ENCODE results near the gene ARMC9.

ARMC9 gene

DNA sequence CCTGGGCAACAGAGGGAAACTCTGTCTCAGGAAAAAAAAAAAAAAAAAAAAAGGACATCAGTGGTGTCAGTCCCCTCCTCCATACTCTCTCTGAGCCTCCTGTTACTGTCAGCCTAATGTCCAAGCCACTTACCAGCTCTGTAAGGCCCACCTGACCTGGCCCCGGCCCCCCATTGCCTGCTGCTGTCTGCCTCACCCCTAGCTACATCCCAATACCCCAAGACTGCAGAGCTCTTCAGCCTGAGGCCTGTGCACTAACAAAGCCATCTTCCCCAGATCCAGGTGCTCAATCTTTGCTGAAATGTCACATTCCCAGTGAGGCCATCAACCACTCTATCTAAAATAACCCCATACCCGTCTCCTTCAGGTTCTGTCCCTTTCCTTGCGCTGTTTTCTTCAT lies 5.7 kb downstream of the ARMC9 start:
- DNase-seq: no peak

DNA sequence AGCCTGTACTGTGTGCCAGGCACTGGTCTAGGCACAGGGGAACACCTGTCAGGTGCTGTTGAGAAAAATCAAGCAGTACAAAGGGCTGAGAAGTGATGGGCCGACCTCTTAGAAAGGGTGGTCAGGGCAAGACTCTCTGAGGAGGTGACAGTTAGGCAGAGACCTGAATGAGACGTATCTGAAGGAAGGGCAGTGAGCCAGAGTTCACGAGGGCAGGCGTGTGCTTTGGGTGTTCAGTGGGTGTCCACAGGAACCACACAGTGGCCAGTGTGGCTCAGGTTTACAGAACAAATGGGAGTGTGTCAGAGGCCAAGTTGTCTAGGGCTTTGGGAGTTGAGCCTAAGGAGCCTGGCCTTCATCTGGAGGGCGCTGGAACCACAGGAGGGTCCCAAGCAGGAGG lies 6.2 kb downstream of the ARMC9 start:
- DNase-seq: no peak

DNA sequence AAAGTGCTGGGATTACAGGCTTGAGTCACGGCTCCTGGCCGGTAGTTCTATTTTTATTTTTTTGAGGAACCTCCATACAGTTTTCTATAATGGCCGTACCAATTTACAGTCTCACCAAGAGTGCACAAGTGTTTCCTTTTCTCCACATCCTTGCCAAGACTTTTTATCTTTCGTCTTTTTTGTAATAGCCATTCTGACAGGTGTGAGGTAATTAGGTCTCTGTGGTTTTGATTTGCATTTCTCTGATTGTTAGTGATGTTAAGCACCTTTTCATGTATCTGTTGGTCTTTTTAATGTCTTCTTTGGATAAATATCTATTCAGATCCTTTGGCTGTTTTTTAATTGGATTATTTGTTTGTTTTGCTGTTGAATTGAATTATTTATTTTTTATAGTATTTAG lies 9.3 kb downstream of the ARMC9 start:
- DNase-seq: no peak

DNA sequence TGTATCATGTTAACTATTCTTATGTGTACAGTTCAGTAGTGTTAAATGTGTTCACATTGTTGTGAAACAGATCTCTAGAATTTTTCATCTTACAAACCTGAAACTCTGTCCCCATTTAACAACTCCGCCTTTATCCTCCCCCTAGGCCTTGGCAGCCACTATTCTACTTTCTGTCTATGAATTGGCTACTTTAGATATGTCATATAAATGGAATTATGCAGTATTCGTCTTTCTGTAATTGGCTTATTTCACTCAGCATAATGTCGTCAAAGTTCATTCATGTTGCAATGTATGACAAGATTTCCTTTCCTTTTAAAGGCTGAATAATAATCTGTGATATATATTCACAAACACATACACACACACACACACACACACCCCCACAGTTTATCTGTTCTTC lies 12.4 kb downstream of the ARMC9 start:
- DNase-seq: no peak

DNA sequence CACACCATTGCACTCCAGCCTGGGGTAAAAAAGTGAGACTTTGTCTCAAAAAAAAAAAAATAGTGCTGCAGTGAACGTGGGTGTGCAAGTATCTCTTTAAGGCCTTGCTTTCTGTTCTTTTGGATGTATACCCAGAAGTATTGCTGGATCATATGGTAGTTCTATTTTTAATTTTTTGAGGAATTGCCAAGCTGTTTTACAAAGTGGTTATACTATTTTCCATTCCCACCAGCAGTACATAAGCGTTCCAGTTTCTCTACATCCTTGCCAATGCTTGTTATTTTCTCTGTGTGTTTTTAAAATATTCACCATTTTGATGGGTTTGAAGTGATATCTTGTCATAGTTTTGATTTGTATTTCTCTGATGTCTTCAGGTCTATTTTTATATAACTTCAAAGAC lies 13.1 kb downstream of the ARMC9 start:
- no peak for DNase-seq

DNA sequence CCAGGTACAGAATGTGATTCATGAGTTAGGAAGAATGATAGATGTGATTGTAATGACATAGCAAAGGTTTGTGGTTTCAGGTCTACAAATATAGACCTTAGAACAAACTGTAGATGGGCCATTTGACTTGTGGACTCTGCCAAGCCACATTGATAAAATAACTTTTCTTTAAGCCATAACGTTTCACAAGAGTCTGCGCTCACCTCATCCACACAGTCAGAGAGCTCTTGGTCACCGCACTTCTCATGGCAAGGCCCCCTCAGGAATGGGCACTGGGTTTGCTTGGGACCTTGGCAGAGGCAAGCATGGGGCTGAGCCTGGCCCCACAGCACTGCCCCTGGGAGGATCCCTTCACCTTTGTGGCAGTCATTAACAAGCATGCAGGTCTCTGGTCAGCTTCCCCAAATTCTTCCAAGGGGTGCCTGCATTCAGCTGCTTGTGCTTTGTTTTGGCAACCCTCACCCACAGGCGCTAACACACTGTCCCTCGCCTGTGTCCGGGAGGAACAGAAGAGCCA lies 14.0 kb downstream of the ARMC9 start:
- DNase-seq: no peak

DNA sequence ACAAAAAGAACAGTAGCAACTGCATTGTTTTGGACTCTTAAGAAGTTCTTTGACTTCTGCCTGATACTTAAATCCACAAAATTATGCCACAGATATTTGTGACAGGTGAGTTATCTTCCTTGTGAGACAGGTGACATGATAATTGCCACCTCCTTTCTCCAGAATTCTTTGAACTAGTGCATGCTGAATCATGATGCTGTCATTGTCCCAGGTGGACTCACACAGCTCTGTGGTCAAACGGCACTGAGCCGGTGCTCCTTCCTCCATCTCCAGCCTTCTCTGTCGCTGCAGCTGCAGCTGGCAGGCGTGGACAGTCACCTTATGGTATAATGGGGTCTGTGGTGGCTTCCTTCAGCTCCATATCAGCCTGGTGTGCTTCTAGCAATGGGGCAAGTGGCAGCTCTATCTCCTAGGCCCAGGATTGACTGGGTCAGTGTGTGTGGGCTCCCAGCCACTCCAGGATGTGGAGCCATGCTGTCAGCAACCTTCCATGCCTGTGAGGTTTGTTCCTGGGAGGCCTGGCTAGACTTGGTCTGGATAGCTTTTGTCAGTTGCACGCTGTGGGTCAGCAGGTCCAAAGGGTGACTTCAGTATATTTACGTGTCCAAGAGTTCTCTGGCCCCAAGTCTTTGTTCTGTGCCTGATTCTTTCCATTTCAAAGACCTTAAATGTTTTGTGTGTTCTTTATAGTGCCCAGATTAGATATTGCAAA lies 15.7 kb downstream of the ARMC9 start:
- no peak for DNase-seq

DNA sequence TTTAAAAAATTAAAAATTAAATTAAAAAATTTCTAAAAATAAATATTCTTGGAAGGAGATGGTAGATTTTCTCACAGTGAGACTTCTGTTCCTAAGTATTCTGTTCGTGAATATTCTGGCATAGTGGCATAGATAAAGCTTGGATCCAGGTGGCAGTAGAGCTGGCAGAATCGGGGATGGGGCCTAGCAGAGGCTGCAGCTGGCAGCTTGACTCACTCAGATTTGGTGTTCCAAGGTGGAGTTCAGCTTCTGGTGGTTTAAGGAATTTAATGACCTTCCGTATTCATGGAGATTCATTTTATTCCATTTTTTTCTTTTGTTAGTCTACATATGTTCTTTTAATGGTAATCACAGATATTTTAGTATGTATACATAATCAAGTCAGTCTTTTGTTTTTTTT lies 19.9 kb downstream of the ARMC9 start:
- no peak for DNase-seq

DNA sequence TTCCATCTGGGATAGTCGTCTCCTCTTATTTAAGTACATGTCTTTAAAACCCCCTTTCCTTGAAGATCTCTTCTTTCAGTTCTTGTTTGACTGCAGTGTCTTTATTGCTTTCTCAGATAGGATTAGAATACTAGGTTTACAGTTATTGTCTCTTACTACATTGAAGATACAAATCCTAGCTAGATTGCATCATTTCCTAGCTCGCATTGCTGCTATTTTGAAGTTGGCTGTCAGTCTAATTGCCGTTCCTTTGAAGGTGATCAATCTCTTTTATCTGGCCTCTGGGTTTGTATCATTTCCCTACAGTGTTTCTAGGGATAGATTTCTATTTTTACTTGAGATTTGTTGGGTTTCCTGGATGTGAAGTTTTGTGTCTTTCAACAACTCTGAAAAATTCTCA lies 20.9 kb downstream of the ARMC9 start:
- no peak for DNase-seq

DNA sequence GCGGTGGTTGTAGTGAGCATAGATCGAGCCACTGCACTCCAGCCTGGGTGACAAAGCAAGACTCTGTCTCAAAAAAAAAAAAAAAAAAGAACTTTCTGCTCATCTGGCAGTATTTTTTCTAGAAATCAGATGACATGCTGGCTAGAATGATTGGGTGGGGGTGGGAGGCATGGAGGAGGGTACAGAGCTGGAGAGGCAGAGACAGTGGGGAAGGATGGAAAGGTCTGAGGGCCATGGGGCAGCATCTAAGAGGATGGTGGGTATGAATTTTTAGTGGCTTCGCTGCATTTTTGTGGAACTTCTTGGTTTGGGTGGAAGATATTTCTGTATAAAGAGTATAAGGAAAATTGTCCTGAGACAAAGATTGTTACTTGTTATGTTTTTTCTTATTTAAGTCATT lies 23.3 kb downstream of the ARMC9 start:
- no peak for DNase-seq

DNA sequence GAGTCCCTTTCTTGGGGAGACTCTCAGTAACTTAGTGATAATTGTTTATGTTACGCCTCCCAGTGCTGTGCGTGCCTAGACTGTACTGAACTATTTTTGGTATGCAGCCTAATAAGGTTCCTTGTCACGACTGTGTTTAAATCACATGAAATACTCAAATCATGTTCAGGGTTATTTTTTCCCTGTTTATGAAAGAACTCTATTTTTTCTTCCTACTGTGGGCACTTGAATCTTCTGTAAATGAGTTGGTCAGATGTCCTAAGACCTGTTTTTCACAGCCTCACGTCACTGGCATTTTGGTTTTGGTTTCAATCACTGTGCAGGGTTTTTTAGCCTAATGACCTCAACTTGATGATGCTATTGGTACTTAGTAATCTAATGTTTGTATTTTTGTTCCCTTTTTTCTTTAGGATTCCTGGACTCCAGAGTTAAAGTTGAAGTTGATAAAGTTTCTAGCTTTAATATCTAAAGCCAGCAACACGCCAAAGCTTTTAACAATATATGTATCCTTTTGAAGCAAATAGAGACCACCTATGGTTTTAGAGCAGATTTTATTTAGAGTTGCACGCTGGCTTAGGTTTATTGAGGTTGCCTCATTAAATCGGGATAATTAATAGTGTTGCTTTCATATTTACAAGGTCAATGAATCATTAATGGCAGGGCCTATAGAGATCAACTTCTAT lies 24.0 kb downstream of the ARMC9 start:
- DNase-seq: no peak

DNA sequence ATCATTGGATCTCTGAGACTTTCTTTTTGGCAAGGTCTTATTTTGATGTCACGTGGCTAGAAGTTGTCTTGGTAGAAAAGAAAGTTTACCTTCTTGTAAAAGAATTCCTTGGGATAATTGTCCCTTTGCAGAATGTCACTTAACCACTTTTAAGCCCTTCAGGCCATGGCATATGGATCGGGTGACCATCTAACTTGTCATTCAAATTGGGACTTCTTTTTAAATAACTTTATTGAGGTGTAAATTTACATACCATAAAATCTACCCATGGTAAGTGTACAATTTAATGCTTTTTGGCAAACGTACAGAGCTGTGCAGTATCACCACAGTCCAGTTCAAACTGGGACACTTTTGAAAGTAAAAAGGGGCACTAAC lies 24.6 kb downstream of the ARMC9 start:
- DNase-seq: no peak

DNA sequence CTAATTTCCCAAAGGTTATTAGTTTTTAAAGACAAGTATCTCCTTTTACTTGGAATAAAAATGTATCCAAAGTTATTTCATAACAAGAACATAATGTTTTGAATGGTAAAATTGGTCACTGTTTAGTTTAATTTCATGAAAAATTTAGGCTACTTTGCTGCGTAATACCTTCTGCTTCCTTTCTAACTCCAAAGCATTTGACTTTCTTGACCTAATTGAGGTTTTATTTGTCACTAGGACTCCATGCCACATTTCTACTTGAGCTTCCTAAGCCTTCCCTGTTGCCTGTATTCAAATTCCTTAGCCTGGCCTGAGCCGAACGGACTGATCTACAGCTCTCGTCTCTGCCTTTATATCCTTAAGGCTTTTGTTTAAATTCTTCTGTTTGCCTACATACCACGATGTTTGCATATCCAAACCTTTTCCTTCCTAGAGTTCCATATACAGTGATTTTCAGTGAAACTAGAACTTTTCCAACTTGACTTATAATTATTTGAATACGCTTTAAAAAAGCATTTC lies 25.1 kb downstream of the ARMC9 start:
- no peak for DNase-seq

DNA sequence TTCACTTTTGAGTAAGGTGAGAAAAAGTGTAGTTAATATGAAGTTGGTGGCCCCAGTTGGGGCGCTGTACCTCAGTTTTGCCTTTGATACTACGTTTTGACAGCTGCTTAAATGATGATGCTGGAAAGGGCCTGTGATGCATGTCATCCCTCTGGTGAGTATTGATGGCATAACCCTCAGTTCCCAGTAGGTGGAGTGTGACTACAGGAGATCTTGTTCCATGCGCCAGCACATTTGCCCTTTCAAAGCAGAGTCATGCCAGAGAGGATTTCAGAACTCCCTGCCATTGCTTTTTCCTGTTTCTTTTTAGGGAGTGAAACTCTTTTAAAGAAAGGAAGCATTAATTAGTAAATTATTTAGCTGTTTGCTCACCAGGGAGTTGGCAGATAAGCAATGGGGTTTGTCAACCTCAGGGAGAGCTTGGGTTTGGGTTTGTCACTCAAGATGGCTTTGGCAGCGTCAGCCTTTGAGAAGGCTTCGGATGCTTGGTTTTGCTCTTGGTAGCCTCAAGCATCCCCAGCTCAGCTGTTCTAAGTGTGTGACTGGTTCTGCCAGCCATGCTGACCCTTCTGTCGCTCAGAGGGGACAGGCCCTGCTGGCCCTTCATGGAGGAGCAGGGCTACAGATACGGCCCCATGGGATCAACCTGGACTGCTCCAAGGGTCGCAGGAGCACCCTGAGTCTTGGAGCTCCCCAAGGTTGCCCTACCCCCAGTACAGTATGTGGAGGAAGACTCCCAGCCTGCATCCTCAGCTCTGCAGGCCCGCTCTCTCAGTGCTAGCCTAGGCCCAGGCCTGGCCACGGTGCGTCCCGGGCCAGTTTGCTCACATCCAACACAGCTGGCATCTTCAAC lies 29.1 kb downstream of the ARMC9 start:
- peak; percentile 38 for DNase-seq

DNA sequence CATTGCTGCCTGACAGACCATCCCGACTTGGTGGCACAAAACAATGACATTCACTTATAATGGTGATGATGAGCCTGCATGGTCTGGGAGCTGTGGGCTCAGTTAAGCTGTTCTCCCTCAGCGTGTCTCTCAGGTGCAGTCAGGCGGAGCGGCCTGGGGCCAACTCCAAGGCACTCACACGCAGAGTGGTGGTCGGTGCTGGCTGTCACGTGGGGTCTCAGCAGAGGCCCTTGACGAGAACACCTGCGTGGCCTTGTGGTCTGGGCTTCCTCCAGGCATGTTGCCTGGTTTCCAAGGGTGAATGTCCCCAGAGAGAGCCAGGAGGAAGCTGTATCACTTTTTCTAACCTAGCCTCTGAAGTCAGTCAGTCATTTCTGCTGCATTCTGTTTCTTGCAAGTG lies 29.8 kb downstream of the ARMC9 start:
- DNase-seq: no peak

DNA sequence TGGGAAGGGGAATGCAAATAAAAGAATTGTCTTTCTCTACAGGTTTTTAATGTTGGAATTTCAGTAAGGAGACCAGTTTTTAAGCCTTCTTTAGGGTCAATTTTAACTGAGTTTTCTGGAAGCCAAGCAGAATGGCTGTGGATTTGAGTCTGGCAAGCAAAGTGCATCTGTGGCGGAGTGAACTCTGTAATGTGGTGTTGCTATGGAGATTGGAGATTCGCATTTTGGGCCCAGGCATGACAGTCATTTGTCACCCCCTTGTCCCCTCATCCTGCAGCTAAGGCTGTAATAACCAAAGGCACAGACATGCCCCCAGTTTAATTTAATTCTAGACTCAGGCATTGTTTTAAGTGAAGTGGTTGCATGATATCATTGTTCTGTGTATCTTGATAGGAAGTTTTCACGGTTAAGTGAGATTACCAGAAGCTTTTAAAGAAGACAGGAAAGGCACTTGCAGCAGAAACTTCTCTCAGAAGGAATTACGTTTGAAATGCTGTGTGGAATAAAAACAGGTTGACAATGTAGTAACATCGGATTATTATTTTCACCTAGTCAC lies 30.6 kb downstream of the ARMC9 start:
- no peak for DNase-seq

DNA sequence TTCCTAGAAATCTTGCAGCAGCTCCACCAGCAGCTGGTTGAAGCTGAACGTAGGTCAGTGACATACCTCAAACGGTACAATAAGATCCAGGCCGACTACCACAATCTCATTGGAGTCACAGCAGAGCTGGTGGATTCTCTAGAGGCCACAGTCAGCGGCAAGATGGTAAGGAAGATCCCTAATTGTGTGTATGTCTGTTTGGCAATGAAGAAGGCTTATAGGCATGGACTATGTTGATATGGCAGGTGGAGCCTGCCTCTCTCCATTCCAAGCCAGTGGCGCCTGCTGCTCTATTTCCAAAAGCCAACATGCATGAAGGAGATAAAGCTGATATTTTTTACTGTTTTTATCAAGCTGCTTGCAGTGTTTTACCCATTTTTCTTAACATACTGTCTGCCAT lies 36.8 kb downstream of the ARMC9 start:
- no peak for DNase-seq

DNA sequence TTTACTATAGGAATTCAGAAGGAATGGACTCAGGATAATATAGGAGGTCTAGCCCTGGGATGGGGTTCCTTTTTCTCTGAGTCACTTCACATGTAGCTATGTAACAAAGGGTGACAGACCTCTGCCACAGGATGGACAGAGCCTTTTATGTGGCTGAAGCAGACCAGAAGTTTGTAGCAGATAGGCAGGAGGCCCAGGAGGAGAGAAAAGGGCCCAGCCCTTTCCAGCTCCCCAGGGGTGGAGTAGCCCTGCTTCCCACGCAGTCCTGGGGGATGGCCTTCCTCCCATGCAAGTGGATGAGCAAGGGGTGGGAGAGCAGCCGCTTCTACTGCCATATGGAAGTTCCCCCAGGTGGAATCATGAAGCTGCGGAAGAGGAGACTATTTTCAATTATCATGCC lies 40.3 kb downstream of the ARMC9 start:
- no peak for DNase-seq

DNA sequence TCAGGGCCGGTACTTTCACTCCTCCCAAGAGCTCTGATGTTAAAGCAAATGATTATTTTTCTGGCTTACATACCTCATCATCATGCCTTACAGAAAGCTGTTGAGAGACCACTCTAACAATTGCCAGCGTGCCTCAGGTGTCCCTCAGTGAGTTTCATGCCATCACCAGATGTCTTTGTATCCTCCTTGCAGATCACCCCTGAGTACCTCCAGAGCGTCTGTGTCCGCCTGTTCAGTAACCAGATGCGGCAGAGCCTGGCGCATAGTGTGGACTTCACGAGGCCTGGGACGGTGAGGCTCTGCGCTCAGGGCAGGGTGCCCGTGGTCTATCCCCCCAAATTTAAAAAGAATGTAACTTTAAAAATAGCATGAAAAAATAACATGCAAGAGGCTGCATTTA lies 41.3 kb downstream of the ARMC9 start:
- no peak for DNase-seq

DNA sequence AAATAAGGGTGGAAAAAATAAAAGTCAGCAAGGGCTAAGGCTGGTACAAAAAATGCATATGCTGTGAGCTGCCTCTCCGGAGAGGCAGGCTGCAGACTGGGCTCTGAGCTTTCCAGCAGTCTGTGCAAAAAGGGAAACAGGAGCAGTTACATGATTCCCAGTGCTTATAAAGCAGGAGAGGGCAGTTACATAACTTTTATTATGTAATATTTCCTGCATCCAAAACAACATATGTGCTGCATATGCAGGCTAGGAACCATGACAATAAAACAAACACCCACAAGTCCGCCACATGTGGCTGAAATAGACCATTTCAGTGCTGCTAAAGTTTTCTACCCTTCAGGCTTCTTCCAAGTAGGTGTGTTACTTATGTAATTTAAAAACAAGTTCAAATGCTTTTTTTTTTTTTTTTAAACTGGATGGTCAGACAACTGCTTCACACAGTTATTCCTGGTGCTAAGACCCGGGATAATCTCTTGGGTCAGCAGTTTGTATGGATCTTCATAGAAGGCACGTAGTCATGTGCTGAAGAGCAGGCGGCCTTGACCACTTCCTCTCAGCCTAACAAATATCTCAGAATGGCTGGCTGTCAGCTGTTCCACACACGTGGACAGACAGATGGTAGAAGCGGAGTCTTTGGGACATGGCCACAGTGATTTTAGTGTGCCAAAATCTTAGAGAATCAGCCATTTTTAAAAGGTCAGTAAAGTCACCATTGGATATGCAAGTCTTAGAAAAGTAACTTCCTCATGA lies 43.5 kb downstream of the ARMC9 start:
- DNase-seq: no peak

DNA sequence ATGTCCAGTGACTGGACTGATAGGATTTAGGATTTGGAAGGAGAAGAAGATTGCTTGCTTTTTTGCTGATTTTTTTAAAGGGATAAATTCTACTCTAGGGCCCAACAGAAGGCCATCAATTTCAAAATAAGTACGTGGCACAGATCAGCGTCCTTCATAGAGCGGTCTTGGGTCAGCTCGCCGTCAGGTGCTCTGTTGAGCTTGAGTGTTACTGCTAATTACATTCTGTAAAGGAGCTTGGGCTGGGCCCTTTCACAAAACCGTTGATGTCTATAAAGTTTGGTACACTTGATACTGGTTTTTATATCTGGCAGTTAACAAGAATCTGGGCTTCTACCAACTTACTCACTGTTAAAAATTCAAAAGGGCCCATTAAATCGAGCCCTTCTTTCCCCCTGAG lies 45.4 kb downstream of the ARMC9 start:
- DNase-seq: no peak

All from NCI-H774 (cell line).